Activated CD8-positive, alpha-beta memory T cell treated with anti-CD3 and anti-CD28 coated beads, Interleukin-2, amount 50 U/mL, for 1 hour (primary cell): Measurements from ENCODE around the gene AMBP.

Experiments
- DNase-seq: peaks from one replicate; pipeline ENCODE4 v3.0.0-alpha.2; 2020; ENCODE audit errors: extremely low read depth

The AMBP gene

GRCh38 chr9:114075602-114076001, 2.5 kb downstream of the AMBP start:
- DNase-seq: no peak

- DNase-seq: no peak
Observed at GRCh38 chr9:114072184-114073140, 5.6 kb downstream of the AMBP start.

- no peak for DNase-seq
Observed at GRCh38 chr9:114071197-114071795, 6.8 kb downstream of the AMBP start.

GRCh38 chr9:114070188-114071103, 7.7 kb downstream of the AMBP start:
- no peak for DNase-seq

GRCh38 chr9:114069476-114070187, 8.5 kb downstream of the AMBP start:
- DNase-seq: no peak

GRCh38 chr9:114065304-114065703, 12.8 kb downstream of the AMBP start:
- no peak for DNase-seq

GRCh38 chr9:114061830-114062474, 16.1 kb downstream of the AMBP start:
- DNase-seq: no peak

- no peak for DNase-seq
Observed at GRCh38 chr9:114061292-114061691, 16.8 kb downstream of the AMBP start.

GRCh38 chr9:114060711-114061110, 17.4 kb downstream of the AMBP start:
- no peak for DNase-seq

GRCh38 chr9:114060070-114060469, 18.0 kb downstream of the AMBP start:
- no peak for DNase-seq

- DNase-seq: no peak
Observed at GRCh38 chr9:114059047-114059803, 18.9 kb downstream of the AMBP start.

GRCh38 chr9:114058688-114059046, 19.4 kb downstream of the AMBP start:
- DNase-seq: no peak

GRCh38 chr9:114057161-114057885, 20.8 kb downstream of the AMBP start:
- DNase-seq: no peak

- DNase-seq: no peak
Observed at GRCh38 chr9:114056527-114056926, 21.6 kb downstream of the AMBP start.

- no peak for DNase-seq
Observed at GRCh38 chr9:114055894-114056293, 22.2 kb downstream of the AMBP start.

- no peak for DNase-seq
Observed at GRCh38 chr9:114055061-114055460, 23.0 kb downstream of the AMBP start.

GRCh38 chr9:114054191-114054690, 23.9 kb downstream of the AMBP start:
- no peak for DNase-seq

- DNase-seq: no peak
Observed at GRCh38 chr9:114053246-114054005, 24.7 kb downstream of the AMBP start.

- no peak for DNase-seq
Observed at GRCh38 chr9:114051706-114052105, 26.4 kb downstream of the AMBP start.
